Naive thymus-derived CD4-positive, alpha-beta T cell (primary cell): ENCODE measurements around the gene RPS28. TPM values are rescaled to one million over a fixed set of nuclear protein-coding genes. Genes with fewer than 3 reads are reported as not detected.
"Not testable (repeated sequence)": the region's sequence is repeated elsewhere in the genome, so short reads cannot be mapped to it uniquely, and the experiment has no call there.

ENCODE experiments used
- ATAC-seq: fragments of 150-1000 bp; cut with Tn5 transposase; 2 replicates; pipeline ENCODE4 v1.10.0; 2021; ENCODE audit warnings: mild to moderate bottlenecking, moderate library complexity
- CTCF ChIA-PET: fragments of 350-600 bp; sonication (Branson Sonifier 250); formaldehyde crosslinking; loops from one replicate; lab custom pipeline; 2021; ENCODE audit warnings: antibody characterized with exemption; lab: Charles Lee
- POLR2A ChIA-PET: fragments of 350-600 bp; sonication (Branson Sonifier 250); formaldehyde crosslinking; loops from one replicate; lab custom pipeline; 2021; ENCODE audit warnings: antibody characterized with exemption, inconsistent platforms; lab: Charles Lee
- DNase-seq, 9 donors: peaks; one replicate each; pipeline versions ENCODE4 v3.0.0 to v3.0.0-alpha.2; 2020 to 2022; ENCODE audit warnings: mixed read lengths in 1 of 9
- H3K27ac ChIP-seq: one replicate; pipeline ENCODE4 v1.7.0; 2013; ENCODE audit warnings: mild to moderate bottlenecking, low read depth, low read length, moderate library complexity
- H3K27me3 ChIP-seq, 2 donors: one replicate each; pipeline ENCODE4 v1.7.0; 2013; ENCODE audit warnings: low read length in 2 of 2, mild to moderate bottlenecking in 2 of 2, moderate library complexity in 2 of 2; ENCODE audit not compliant: control insufficient read depth in 2 of 2, insufficient read depth in 2 of 2
- H3K36me3 ChIP-seq, 3 experiments: 1 replicate in 2 of 3; 2 replicates in 1 of 3; pipeline ENCODE4 v1.7.0; 2013; ENCODE audit warnings: low read length in 3 of 3, mild to moderate bottlenecking in 3 of 3, moderate library complexity in 1 of 3; ENCODE audit not compliant: insufficient read depth in 3 of 3, control insufficient read depth in 2 of 3
- H3K4me1 ChIP-seq, 2 donors: one replicate each; pipeline ENCODE4 v1.7.0; 2013; ENCODE audit warnings: low read length in 2 of 2, mild to moderate bottlenecking in 2 of 2, moderate library complexity in 1 of 2; ENCODE audit not compliant: control insufficient read depth in 2 of 2, insufficient read depth in 2 of 2
- H3K4me3 ChIP-seq: 2 replicates; pipeline ENCODE4 v1.7.0; 2013; ENCODE audit warnings: mild to moderate bottlenecking, low read length
- H3K9me3 ChIP-seq, 3 experiments: 1 replicate in 2 of 3; 2 replicates in 1 of 3; pipeline ENCODE4 v1.7.0; 2013; ENCODE audit warnings: low read length in 3 of 3; ENCODE audit not compliant: control insufficient read depth in 2 of 3
- H3K27ac Mint-ChIP-seq, 9 donors: one replicate each; pipeline ENCODE4 v1.8.0; 2020 to 2022; ENCODE audit warnings: mixed read lengths in 9 of 9, mild to moderate bottlenecking in 8 of 9, moderate library complexity in 5 of 9, inconsistent platforms in 2 of 9
- H3K27me3 Mint-ChIP-seq, 5 donors: one replicate each; pipeline ENCODE4 v1.8.0; 2021 to 2022; ENCODE audit warnings: mixed read lengths in 5 of 5, mild to moderate bottlenecking in 1 of 5
- H3K36me3 Mint-ChIP-seq, 5 donors: one replicate each; pipeline ENCODE4 v1.8.0; 2020 to 2022; ENCODE audit warnings: mixed read lengths in 5 of 5, mild to moderate bottlenecking in 3 of 5, inconsistent platforms in 1 of 5
- H3K4me1 Mint-ChIP-seq, 7 donors: one replicate each; pipeline ENCODE4 v1.8.0; 2020 to 2022; ENCODE audit warnings: mixed read lengths in 7 of 7, mild to moderate bottlenecking in 3 of 7, inconsistent platforms in 1 of 7
- H3K4me3 Mint-ChIP-seq, 10 donors: one replicate each; pipeline ENCODE4 v1.8.0; 2020 to 2022; ENCODE audit warnings: mild to moderate bottlenecking in 10 of 10, mixed read lengths in 10 of 10, moderate library complexity in 6 of 10, inconsistent platforms in 2 of 10
- H3K9me3 Mint-ChIP-seq, 11 donors: one replicate each; pipeline ENCODE4 v1.8.0; 2020 to 2022; ENCODE audit warnings: mixed read lengths in 11 of 11, mild to moderate bottlenecking in 4 of 11, inconsistent platforms in 1 of 11, moderate library complexity in 1 of 11
- intact Hi-C, 2 donors: fragments of 100-400 bp; cut with micrococcal nuclease; formaldehyde crosslinking; loops; one replicate each; pipeline ENCODE4 v1.15.1; 2023
- polyA plus RNA-seq, 2 donors: library from polyadenylated mRNA; unstranded; fragments of 300-500 nt; fragmentation: Illumina TruSeq; gene quantifications; one replicate each; pipeline ENCODE4 v1.2.3, GENCODE V29; 2021
- total RNA-seq, 6 experiments: library from RNA in 5 of 6; stranded (reverse) in 5 of 6; gene quantifications; 1 replicate in 5 of 6; 2 replicates in 1 of 6; pipeline ENCODE4 v1.2.3 and lab custom pipeline; 2021 to 2026

Gene RPS28
- total RNA-seq (1,000 to 10,000 TPM; 2,319 to 4,111 (median 3,327) TPM), polyA plus RNA-seq (1,000 to 10,000 TPM; 3,564 to 3,677 TPM), total RNA-seq (lab: John Stamatoyannopoulos, UW) (331 reads per million, percentile 96 among the genes with 10 or more reads in this experiment)

GRCh38 chr19:8321067-8321985, at the start of gene RPS28, which contains the start of gene NDUFA7:
TSS of gene RPS28 (plus strand) at chr19:8321496. CDS start at chr19:8321531, 35 bp downstream.
TSS of gene NDUFA7 (minus strand) at chr19:8321375. CDS start at chr19:8321358, 17 bp downstream.
- Mint-ChIP-seq H3K4me3 (peak within 1 kb of the TSS; percentile 90 to 99 (median 98)), H3K36me3 (peaks cover 0 to 13% (median 0%) of the 10 kb centered on the region in 5 donors), H3K27ac (peak within 1 kb of the TSS; percentile 94 to 99 (median 98)), H3K4me1 (peaks cover 16 to 44% (median 29%) of the 10 kb centered on the region in 7 donors), H3K9me3 (peaks cover 0 to 1% (median 0%) of the 10 kb centered on the region in 11 donors), H3K27me3 (no peaks in the 10 kb centered on the region)
- no peaks in the 10 kb centered on the region for H3K27me3 ChIP-seq
- ChIA-PET CTCF (interaction anchor here (1.2 to 1.3 kb wide), 3 partner anchors 10 to 52 kb away, joined by 3 to 5 read pairs (median 3); no protein-coding TSS in a partner anchor), POLR2A (interaction anchor here (0.6 to 4.5 kb wide), 12 partner anchors 11 to 378 kb away, joined by 3 to 31 read pairs (median 3); partner anchors contain the start of genes KANK3, MYO1F, RAB11B and TIMM44)
- H3K36me3 ChIP-seq = peaks cover 4 to 44% (median 4%) of the 10 kb centered on the region in 3 experiments
- peaks cover 25% of the 10 kb centered on the region in 2 donors for H3K4me1 ChIP-seq
- H3K9me3 ChIP-seq = no peaks in the 10 kb centered on the region
- ATAC-seq (peak; percentile 98), DNase-seq (peak; percentile 94 to 97 (median 96))
- intact Hi-C loops = loop anchor here (1.0 to 2.0 kb wide), 10 partner anchors 13 to 1123 kb away; partner anchors contain the start of genes CD320 (in 2 of the 2), HNRNPM (in 2 of the 2), RAB11B (in 2 of the 2) and TIMM44 (in 2 of the 2)
- H3K4me3 ChIP-seq = peak within 1 kb of the TSS; percentile 98
- peak within 1 kb of the TSS; percentile 96 for H3K27ac ChIP-seq

GRCh38 chr19:8276508-8276907, 44.8 kb upstream of the RPS28 start:
- H3K9me3 ChIP-seq, H3K36me3 Mint-ChIP-seq, H3K27me3 Mint-ChIP-seq, H3K36me3 ChIP-seq, CTCF ChIA-PET, H3K4me3 ChIP-seq, POLR2A ChIA-PET, H3K9me3 Mint-ChIP-seq, DNase-seq, intact Hi-C loops, H3K4me3 Mint-ChIP-seq, H3K27me3 ChIP-seq, H3K27ac ChIP-seq, H3K4me1 Mint-ChIP-seq, H3K27ac Mint-ChIP-seq, H3K4me1 ChIP-seq: not testable (repeated sequence)
- ATAC-seq = peak; percentile 65

- H3K27ac ChIP-seq, H3K27me3 Mint-ChIP-seq, H3K4me3 ChIP-seq, POLR2A ChIA-PET, DNase-seq, H3K36me3 Mint-ChIP-seq, H3K4me3 Mint-ChIP-seq, CTCF ChIA-PET, intact Hi-C loops, H3K9me3 Mint-ChIP-seq, H3K27ac Mint-ChIP-seq, H3K4me1 Mint-ChIP-seq, H3K27me3 ChIP-seq, H3K4me1 ChIP-seq, H3K9me3 ChIP-seq, H3K36me3 ChIP-seq: not testable (repeated sequence)
- peak; percentile 71 for ATAC-seq
Measured at GRCh38 chr19:8291337-8291736, 30.0 kb upstream of the RPS28 start.

- DNase-seq = peak in 1 of 9 donors; percentile 14
- no peak overlapping the region for H3K4me3 Mint-ChIP-seq
- intact Hi-C loops = loop anchor here (10.0 kb wide), 3 partner anchors 48 to 1108 kb away; partner anchors contain the start of gene PNPLA6 (in 1 of the 2)
- no peak overlapping the region for H3K27ac Mint-ChIP-seq
- Histone ChIP-seq H3K9me3 (no peaks in the 10 kb centered on the region), H3K36me3 (peaks cover 0 to 25% (median 0%) of the 10 kb centered on the region in 3 experiments), H3K4me1 (peaks cover 8 to 12% of the 10 kb centered on the region in 2 donors), H3K27me3 (no peaks in the 10 kb centered on the region), H3K27ac (no peak overlapping the region), H3K4me3 (no peak overlapping the region)
- H3K36me3 Mint-ChIP-seq = peaks cover 0 to 4% (median 0%) of the 10 kb centered on the region in 5 donors
- ChIA-PET POLR2A (no interaction called here), CTCF (no interaction called here)
- H3K27me3 Mint-ChIP-seq = no peaks in the 10 kb centered on the region
- H3K9me3 Mint-ChIP-seq = no peaks in the 10 kb centered on the region
- H3K4me1 Mint-ChIP-seq = peaks cover 6 to 18% (median 15%) of the 10 kb centered on the region in 7 donors
- ATAC-seq = no peak
Measured at GRCh38 chr19:8302357-8302691, 19.0 kb upstream of the RPS28 start.

GRCh38 chr19:8302734-8303133, 18.6 kb upstream of the RPS28 start:
- CTCF ChIA-PET = interaction anchor here (0.7 kb wide), 1 partner anchor 53 kb away, joined by 4 read pairs; no protein-coding TSS in a partner anchor

More at GRCh38 chr19:8302734-8303133, 18.6 kb upstream of the RPS28 start:
- Mint-ChIP-seq H3K9me3 (no peaks in the 10 kb centered on the region), H3K4me3 (no peak overlapping the region), H3K27ac (no peak overlapping the region), H3K27me3 (no peaks in the 10 kb centered on the region), H3K4me1 (peaks cover 10 to 22% (median 19%) of the 10 kb centered on the region in 7 donors), H3K36me3 (peaks cover 0 to 4% (median 0%) of the 10 kb centered on the region in 5 donors)
- POLR2A ChIA-PET = interaction anchor here (0.6 to 1.6 kb wide), 2 partner anchors 28 to 33 kb away, joined by 4 read pairs; no protein-coding TSS in a partner anchor
- ATAC-seq (no peak), DNase-seq (no peak)
- Histone ChIP-seq H3K27ac (no peak overlapping the region), H3K9me3 (no peaks in the 10 kb centered on the region), H3K4me1 (peaks cover 12 to 16% of the 10 kb centered on the region in 2 donors), H3K27me3 (no peaks in the 10 kb centered on the region), H3K4me3 (no peak overlapping the region), H3K36me3 (peaks cover 0 to 25% (median 0%) of the 10 kb centered on the region in 3 experiments)
- intact Hi-C loops = loop anchor here (10.0 kb wide), 3 partner anchors 48 to 1108 kb away; partner anchors contain the start of gene PNPLA6 (in 1 of the 2)
